H1 (cell line): ENCODE measurements around the gene NEK4. TPM values are rescaled to one million over a fixed set of nuclear protein-coding genes. Genes with fewer than 3 reads are reported as not detected.

ENCODE experiments used
- CTCF ChIA-PET: fragments of 300-600 bp; sonication (Branson Sonifier 250); formaldehyde crosslinking; loops from one replicate; lab custom pipeline; 2021; ENCODE audit not compliant: partially characterized antibody; lab: Charles Lee
- POLR2A ChIA-PET: fragments of 300-600 bp; sonication (Branson Sonifier 250); formaldehyde crosslinking; loops from one replicate; lab custom pipeline; 2021; ENCODE audit warnings: inconsistent platforms; ENCODE audit not compliant: partially characterized antibody; lab: Charles Lee
- DNase-seq, 2 experiments: peaks; one replicate each; pipeline versions ENCODE4 v3.0.0 to v3.0.0-alpha.2; 2010 to 2022; ENCODE audit warnings: low spot score in 2 of 2, low read depth in 1 of 2, mixed read lengths in 1 of 2
- FAIRE-seq: peaks from 2 replicates; lab custom pipeline; 2011; peaks lifted over from hg19 to GRCh38; lab: Jason Lieb, UNC
- H2AFZ ChIP-seq: 2 replicates; pipeline ENCODE4 v1.8.1; 2012; ENCODE audit warnings: low read length, inconsistent platforms
- H2AK5ac ChIP-seq: 2 replicates; pipeline ENCODE4 v1.6.1; 2013; ENCODE audit warnings: low read depth, low read length
- H2BK120ac ChIP-seq: replicated peaks from 2 replicates; pipeline ENCODE3; 2013; ENCODE audit warnings: low read depth, low read length, inconsistent platforms
- H2BK12ac ChIP-seq: 2 replicates; pipeline ENCODE4 v1.6.1; 2013; ENCODE audit warnings: low read depth, low read length
- H2BK15ac ChIP-seq: 2 replicates; pipeline ENCODE4 v1.6.1; 2013; ENCODE audit warnings: low read length
- H2BK20ac ChIP-seq: 2 replicates; pipeline ENCODE4 v1.6.1; 2013; ENCODE audit warnings: low read length
- H2BK5ac ChIP-seq: 2 replicates; pipeline ENCODE4 v1.6.1; 2013; ENCODE audit warnings: low read depth, low read length
- H3K14ac ChIP-seq: 2 replicates; pipeline ENCODE4 v1.6.1; 2013; ENCODE audit warnings: inconsistent platforms; ENCODE audit not compliant: insufficient read length
- H3K18ac ChIP-seq: 2 replicates; pipeline ENCODE4 v1.6.1; 2013; ENCODE audit warnings: low read length; ENCODE audit errors: extremely low read depth
- H3K23ac ChIP-seq: 2 replicates; pipeline ENCODE4 v1.6.1; 2013; ENCODE audit warnings: inconsistent platforms; ENCODE audit not compliant: insufficient read length
- H3K23me2 ChIP-seq: 2 replicates; pipeline ENCODE4 v1.6.1; 2013; ENCODE audit warnings: low read depth, low read length
- H3K27ac ChIP-seq: 2 replicates; pipeline ENCODE4 v1.6.1; 2011; ENCODE audit warnings: low read depth, low read length, inconsistent platforms
- H3K27me3 ChIP-seq, 4 experiments: replicated peaks in 1 of 4; 1 replicate in 1 of 4; 2 replicates in 3 of 4; pipeline versions ENCODE4 v1.6.1 to v1.8.1; 2011 to 2013; ENCODE audit warnings: low read length in 3 of 4, mild to moderate bottlenecking in 3 of 4, inconsistent platforms in 2 of 4, mixed read lengths in 2 of 4, moderate library complexity in 1 of 4; ENCODE audit not compliant: control insufficient read depth in 3 of 4, insufficient read depth in 3 of 4; ENCODE audit errors: extremely low read depth in 1 of 4
- H3K36me3 ChIP-seq, 4 experiments: 2 replicates each; pipeline versions ENCODE4 v1.6.1 to v1.8.1; 2011 to 2013; ENCODE audit warnings: mild to moderate bottlenecking in 4 of 4, low read length in 3 of 4, moderate library complexity in 2 of 4, control low read depth in 1 of 4, inconsistent platforms in 1 of 4; ENCODE audit not compliant: insufficient read depth in 4 of 4, control insufficient read depth in 2 of 4
- H3K4ac ChIP-seq: replicated peaks from 2 replicates; pipeline ENCODE3; 2013; ENCODE audit warnings: low read length, low read depth, mixed read lengths, inconsistent platforms; ENCODE audit not compliant: insufficient read length
- H3K4me1 ChIP-seq, 4 experiments: replicated peaks in 1 of 4; 1 replicate in 1 of 4; 2 replicates in 3 of 4; pipeline versions ENCODE4 v1.6.1 to v1.8.1; 2011 to 2013; ENCODE audit warnings: low read length in 3 of 4, inconsistent platforms in 2 of 4, mixed read lengths in 1 of 4; ENCODE audit not compliant: insufficient read depth in 4 of 4, control insufficient read depth in 3 of 4
- H3K4me2 ChIP-seq, 2 experiments: 2 replicates each; pipeline versions ENCODE4 v1.6.1 to v1.8.1; 2011 to 2013; ENCODE audit warnings: low read depth in 2 of 2, low read length in 2 of 2, control low read depth in 1 of 2, inconsistent platforms in 1 of 2, mild to moderate bottlenecking in 1 of 2; ENCODE audit not compliant: insufficient read depth in 1 of 2
- H3K4me3 ChIP-seq, 4 experiments: fragments of 200-600, 300-600 bp in 1 of 4; sonication (generic), shearing (Covaris generic), sonication (Bioruptor Twin) in 1 of 4; 2 replicates each; pipeline versions ENCODE4 v1.5.1 to v1.8.1; 2011 to 2016; ENCODE audit warnings: low read length in 4 of 4, low read depth in 3 of 4, control low read depth in 2 of 4, inconsistent platforms in 2 of 4, mild to moderate bottlenecking in 2 of 4, mixed read lengths in 1 of 4, moderate library complexity in 1 of 4; ENCODE audit not compliant: insufficient read depth in 2 of 4; ENCODE audit errors: extremely low read depth in 1 of 4
- H3K56ac ChIP-seq: replicated peaks from 2 replicates; pipeline ENCODE3; 2013; ENCODE audit warnings: low read depth, mild to moderate bottlenecking, mixed read lengths, low read length, inconsistent platforms; ENCODE audit not compliant: insufficient read length
- H3K79me1 ChIP-seq: 2 replicates; pipeline ENCODE4 v1.6.1; 2013; ENCODE audit warnings: low read depth, low read length, control low read depth
- H3K79me2 ChIP-seq, 2 experiments: 2 replicates each; pipeline versions ENCODE4 v1.6.1 to v1.8.1; 2012 to 2013; ENCODE audit warnings: low read length in 2 of 2, mild to moderate bottlenecking in 2 of 2, inconsistent platforms in 1 of 2; ENCODE audit not compliant: insufficient read depth in 2 of 2, control insufficient read depth in 1 of 2
- H3K9ac ChIP-seq, 4 experiments: replicated peaks in 1 of 4; 1 replicate in 1 of 4; 2 replicates in 3 of 4; pipeline versions ENCODE4 v1.6.1 to v1.8.1; 2011 to 2013; ENCODE audit warnings: low read depth in 3 of 4, low read length in 3 of 4, control low read depth in 2 of 4, mild to moderate bottlenecking in 2 of 4, moderate library complexity in 2 of 4, inconsistent platforms in 1 of 4; ENCODE audit errors: extremely low read depth in 1 of 4
- H3K9me3 ChIP-seq, 2 experiments: 2 replicates each; pipeline versions ENCODE4 v1.6.1 to v1.8.1; 2012 to 2013; ENCODE audit warnings: mild to moderate bottlenecking in 2 of 2, moderate library complexity in 2 of 2, control low read depth in 1 of 2, inconsistent platforms in 1 of 2, low read depth in 1 of 2, low read length in 1 of 2, mixed read lengths in 1 of 2; ENCODE audit not compliant: insufficient read depth in 2 of 2
- H4K20me1 ChIP-seq, 2 experiments: replicated peaks in 1 of 2; 2 replicates each; pipeline versions ENCODE3 to v1.8.1; 2011 to 2013; ENCODE audit warnings: inconsistent platforms in 2 of 2, low read length in 2 of 2, mild to moderate bottlenecking in 1 of 2; ENCODE audit not compliant: insufficient read depth in 2 of 2, control insufficient read depth in 1 of 2
- H4K5ac ChIP-seq: 2 replicates; pipeline ENCODE4 v1.6.1; 2013; ENCODE audit warnings: low read length, low read depth, mixed read lengths, inconsistent platforms; ENCODE audit not compliant: insufficient read length
- H4K8ac ChIP-seq: 2 replicates; pipeline ENCODE4 v1.8.0; 2013; ENCODE audit warnings: mild to moderate bottlenecking, moderate library complexity, low read length, inconsistent platforms; ENCODE audit not compliant: insufficient read depth; ENCODE audit errors: extremely low read depth
- H4K91ac ChIP-seq: replicated peaks from 2 replicates; pipeline ENCODE3; 2013; ENCODE audit warnings: low read length, mixed read lengths, inconsistent platforms; ENCODE audit not compliant: insufficient read length
- CBX5 ChIP-seq: fragments of 300-800, 300-1000 bp; sonication (generic); IDR thresholded peaks from 2 replicates; pipeline ENCODE4 v1.7.1; 2016; ENCODE audit warnings: antibody characterized with exemption, low read length, low read depth
- FOSL1 ChIP-seq: IDR thresholded peaks from 2 replicates; pipeline ENCODE4 v1.6.1; 2011; ENCODE audit warnings: mild to moderate bottlenecking, low read depth, low read length, moderate library complexity; ENCODE audit not compliant: insufficient read depth
- KDM4A ChIP-seq: IDR thresholded peaks from one replicate; pipeline ENCODE4 v1.7.1; 2012; ENCODE audit warnings: low read depth, mild to moderate bottlenecking, moderate library complexity, low read length, inconsistent platforms; ENCODE audit not compliant: severe bottlenecking
- KDM5A ChIP-seq: fragments of 200-600 bp; IDR thresholded peaks from 2 replicates; pipeline ENCODE4 v1.7.1; 2012; ENCODE audit warnings: mild to moderate bottlenecking, low read length, inconsistent platforms, mixed read lengths
- POLR2AphosphoS5 ChIP-seq: IDR thresholded peaks from 2 replicates; pipeline ENCODE4 v1.6.1; 2011; ENCODE audit warnings: low read depth, low read length
- POU5F1 ChIP-seq: IDR thresholded peaks from 2 replicates; pipeline ENCODE4 v1.6.1; 2011; ENCODE audit warnings: low read depth, mild to moderate bottlenecking, low read length, moderate library complexity
- RBBP5 ChIP-seq: IDR thresholded peaks from 2 replicates; pipeline ENCODE4 v1.7.1; 2012; ENCODE audit warnings: low read depth, mild to moderate bottlenecking, inconsistent platforms, low read length, moderate library complexity, borderline replicate concordance
- RNF2 ChIP-seq: fragments of 200-900, 300-1000 bp; sonication (generic); IDR thresholded peaks from 2 replicates; pipeline ENCODE4 v1.7.1; 2016; ENCODE audit warnings: borderline replicate concordance, low read depth, mild to moderate bottlenecking, antibody characterized with exemption, low read length; ENCODE audit not compliant: poor library complexity, severe bottlenecking; ENCODE audit errors: missing control alignments
- SAP30 ChIP-seq: fragments of 300-600 bp; sonication (generic); IDR thresholded peaks from 2 replicates; pipeline ENCODE4 v1.7.1; 2012; ENCODE audit warnings: low read length, moderate library complexity, mild to moderate bottlenecking, inconsistent platforms; ENCODE audit not compliant: insufficient read depth, insufficient replicate concordance
- SRF ChIP-seq: IDR thresholded peaks from 2 replicates; pipeline ENCODE4 v1.6.1; 2011; ENCODE audit warnings: mild to moderate bottlenecking, low read depth, low read length, moderate library complexity
- TAF1 ChIP-seq: IDR thresholded peaks from 2 replicates; pipeline ENCODE4 v1.6.1; 2011; ENCODE audit warnings: mild to moderate bottlenecking, low read depth, low read length
- TBP ChIP-seq: IDR thresholded peaks from 2 replicates; pipeline ENCODE4 v1.6.1; 2011; ENCODE audit warnings: low read depth, low read length, improper control_type of control experiment
- ZNF274 ChIP-seq: IDR thresholded peaks from 2 replicates; pipeline ENCODE4 v1.7.0; 2012; ENCODE audit warnings: low read length, borderline replicate concordance; ENCODE audit errors: extremely low read depth
- WGBS, 2 experiments: shearing (Covaris generic) in 1 of 2; methylation state at CpG; one replicate each; pipeline versions ENCODE4 v1.1.6 to v1.1.7; 2013 to 2015; ENCODE audit warnings: low lambda C conversion rate in 2 of 2, mixed read lengths in 2 of 2, inconsistent platforms in 1 of 2, low coverage in 1 of 2, missing lambda C conversion rate in 1 of 2; ENCODE audit not compliant: insufficient replicate concordance in 2 of 2, insufficient coverage in 1 of 2, insufficient read length in 1 of 2; ENCODE audit errors: extremely low coverage in 1 of 2, missing lambda C conversion rate in 1 of 2; 5-methylcytosine and 5-hydroxymethylcytosine counted together
- polyA plus RNA-seq, 7 experiments: library from polyadenylated mRNA; depleted of rRNA in 3 of 7; stranded (reverse) in 5 of 7; unstranded in 2 of 7; fragments of >200 nt in 5 of 7; fragments of 200-250 nt in 2 of 7; gene quantifications; 1 replicate in 5 of 7; 2 replicates in 1 of 7; 4 replicates in 1 of 7; pipeline versions ENCODE4 v1.2.1 to v1.2.3, GENCODE V29; 2011 to 2013; ENCODE audit warnings: missing spikeins in 2 of 7, mixed read lengths in 2 of 7
- total RNA-seq: library from RNA; stranded (reverse); fragmentation: NEBNext Ultra II Directional; extraction: Animal tissue kit (Norgen Biotek cat#: 25700); gene quantifications from 2 replicates; pipeline ENCODE4 v1.2.1, GENCODE V29; 2021
- TF ChIP-seq, protein P1 (sequence below): IDR thresholded peaks from 2 replicates; pipeline ENCODE4 v1.6.1; 2012; ENCODE audit warnings: inconsistent platforms

NEK4 gene
- total and polyA plus RNA-seq, 2 of the 8 experiments (the other 6 are each of a cell fraction or from before 2014, with no cell fraction given), result 7.5 to 40.0 TPM

DNA sequence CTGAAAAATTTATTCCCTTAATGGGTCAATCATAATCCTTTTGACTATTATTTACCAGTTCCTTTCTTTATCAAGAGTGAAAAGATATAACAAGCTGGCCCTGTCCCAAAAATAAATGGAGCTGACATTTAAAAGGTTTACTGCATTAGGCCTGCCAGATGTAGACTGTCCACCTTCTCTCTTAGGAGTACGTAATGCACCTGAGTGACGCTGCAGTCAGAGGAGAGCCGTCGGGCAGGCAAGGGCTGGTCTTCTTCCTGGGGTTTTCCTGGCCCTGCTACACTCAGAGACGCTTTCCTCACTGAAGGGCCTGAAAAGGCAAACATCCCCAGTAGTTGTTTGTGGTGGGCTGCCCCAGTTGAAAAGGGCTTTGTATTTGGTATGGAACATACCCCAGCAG is 27.6 kb downstream of the NEK4 start:
- Histone ChIP-seq H4K20me1 (peaks cover 0 to 4% of the 10 kb centered on the region in 2 experiments), H2BK5ac (no peak overlapping the region), H3K9me3 (no peaks in the 10 kb centered on the region), H2BK12ac (no peak overlapping the region), H3K4me1 (no peaks in the 10 kb centered on the region), H3K4me3 (no peak overlapping the region), H3K79me2 (no peaks in the 10 kb centered on the region), H2BK120ac (no peak overlapping the region), H2BK15ac (no peak overlapping the region), H3K23ac (no peak overlapping the region), H2AK5ac (no peak overlapping the region), H3K27ac (no peak overlapping the region), H3K36me3 (peaks cover 10 to 63% (median 47%) of the 10 kb centered on the region in 4 experiments; a peak in 7 of 8 replicates), H4K91ac (no peak overlapping the region), H2AFZ (no peak overlapping the region), H2BK20ac (no peak overlapping the region), H4K8ac (no peak overlapping the region), H3K9ac (no peak overlapping the region), H3K4me2 (no peak overlapping the region), H3K23me2 (no peaks in the 10 kb centered on the region), H4K5ac (no peak overlapping the region), H3K14ac (no peak overlapping the region), H3K18ac (no peak overlapping the region), H3K56ac (no peak overlapping the region), H3K4ac (no peak overlapping the region), H3K27me3 (no peaks in the 10 kb centered on the region), H3K79me1 (no peaks in the 10 kb centered on the region)
- no peak for DNase-seq
- no peak for FAIRE-seq
- ChIA-PET CTCF (interaction anchor here (0.8 to 1.3 kb wide), 6 partner anchors 23 to 141 kb away, joined by 3 to 4 read pairs (median 3); partner anchors contain the start of gene ITIH3), POLR2A (no interaction called here)
- TF ChIP-seq CBX5 (no peak), ZNF274 (no peak), POU5F1 (no peak), SAP30 (no peak), SRF (no peak), RBBP5 (no peak), KDM4A (no peak), RNF2 (no peak), TBP (no peak), TAF1 (no peak), KDM5A (no peak), FOSL1 (no peak), POLR2AphosphoS5 (no peak)
- TF ChIP-seq, protein P1, sequence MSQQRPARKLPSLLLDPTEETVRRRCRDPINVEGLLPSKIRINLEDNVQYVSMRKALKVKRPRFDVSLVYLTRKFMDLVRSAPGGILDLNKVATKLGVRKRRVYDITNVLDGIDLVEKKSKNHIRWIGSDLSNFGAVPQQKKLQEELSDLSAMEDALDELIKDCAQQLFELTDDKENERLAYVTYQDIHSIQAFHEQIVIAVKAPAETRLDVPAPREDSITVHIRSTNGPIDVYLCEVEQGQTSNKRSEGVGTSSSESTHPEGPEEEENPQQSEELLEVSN, result no peak
- 95% methylated on average over 5 of the region's 5 CpGs; no CpG with 5 or more reads in 1 of the 2 experiments for WGBS, 2 experiments
